SU-DHL-6 (cell line): ENCODE results near the gene ALDH1L2.

Experiments used
- H2AFZ ChIP-seq: fragments of 200-600 bp; sonication (generic); 2 replicates; pipeline ENCODE4 v1.6.1; 2014; ENCODE audit warnings: low read depth, mild to moderate bottlenecking, moderate library complexity, mixed read lengths, antibody characterized with exemption, low read length; ENCODE audit not compliant: severe bottlenecking
- H3F3A ChIP-seq: fragments of 200-600 bp; shearing (Covaris generic); 2 replicates; pipeline ENCODE4 v1.6.0; 2016; ENCODE audit warnings: antibody characterized with exemption, mild to moderate bottlenecking; ENCODE audit not compliant: insufficient read depth
- H3K27ac ChIP-seq: fragments of 200-600 bp; sonication (generic); 2 replicates; pipeline ENCODE4 v1.5.1; 2016; ENCODE audit warnings: low read depth, mild to moderate bottlenecking, low read length, moderate library complexity, mixed read lengths
- H3K27me3 ChIP-seq: fragments of 200-600 bp; sonication (generic), shearing (Covaris generic); 2 replicates; pipeline ENCODE4 v1.6.0; 2014; ENCODE audit warnings: mild to moderate bottlenecking, low read length
- H3K36me3 ChIP-seq: fragments of 200-600 bp; sonication (generic); 2 replicates; pipeline ENCODE4 v1.6.1; 2014; ENCODE audit warnings: mild to moderate bottlenecking, low read length, mixed read lengths
- H3K4me2 ChIP-seq: fragments of 300-600, 200-600 bp; shearing (Covaris generic), sonication (generic); 2 replicates; pipeline ENCODE4 v1.6.0; 2014; ENCODE audit warnings: low read length, low read depth, mild to moderate bottlenecking; ENCODE audit not compliant: poor library complexity, severe bottlenecking
- H3K4me3 ChIP-seq: fragments of 200-600 bp; sonication (generic); 2 replicates; pipeline ENCODE4 v1.5.1; 2014; ENCODE audit warnings: antibody characterized with exemption, low read length, mild to moderate bottlenecking, mixed read lengths; ENCODE audit not compliant: insufficient read depth, poor library complexity, severe bottlenecking
- H3K79me2 ChIP-seq: fragments of 200-600 bp; sonication (generic); 2 replicates; pipeline ENCODE4 v1.6.1; 2014; ENCODE audit warnings: mild to moderate bottlenecking, low read length, moderate library complexity; ENCODE audit not compliant: insufficient read depth
- H3K9ac ChIP-seq: fragments of 200-600 bp; sonication (generic); 2 replicates; pipeline ENCODE4 v1.7.0; 2014; ENCODE audit warnings: mild to moderate bottlenecking, low read length
- H3K9me2 ChIP-seq: fragments of 200-600 bp; sonication (generic); replicated peaks from 2 replicates; pipeline ENCODE4 v1.6.1; 2014; ENCODE audit warnings: low read length; ENCODE audit not compliant: insufficient read depth
- H3K9me3 ChIP-seq: fragments of 200-600 bp; sonication (generic); 2 replicates; pipeline ENCODE4 v1.6.1; 2014; ENCODE audit warnings: low read length, mixed read lengths; ENCODE audit not compliant: insufficient read depth
- H4K20me1 ChIP-seq: fragments of 200-600 bp; sonication (generic); 2 replicates; pipeline ENCODE4 v1.6.1; 2014; ENCODE audit warnings: low read depth, mild to moderate bottlenecking, antibody characterized with exemption, low read length, moderate library complexity, mixed read lengths
- EZH2phosphoT487 ChIP-seq: fragments of 200-600 bp; sonication (generic), shearing (Covaris generic); conservative IDR thresholded peaks from 2 replicates; pipeline ENCODE4 v1.6.1; 2018; ENCODE audit warnings: mild to moderate bottlenecking, antibody characterized with exemption, low read length, moderate library complexity, mixed read lengths
- TF ChIP-seq, protein P1 (sequence below): fragments of 200-600 bp; sonication (generic); IDR thresholded peaks from one replicate; pipeline ENCODE4 v1.5.1; 2017; ENCODE audit warnings: antibody characterized with exemption, mild to moderate bottlenecking, low read length, moderate library complexity; ENCODE audit not compliant: insufficient read depth, poor library complexity, severe bottlenecking

Gene ALDH1L2

DNA sequence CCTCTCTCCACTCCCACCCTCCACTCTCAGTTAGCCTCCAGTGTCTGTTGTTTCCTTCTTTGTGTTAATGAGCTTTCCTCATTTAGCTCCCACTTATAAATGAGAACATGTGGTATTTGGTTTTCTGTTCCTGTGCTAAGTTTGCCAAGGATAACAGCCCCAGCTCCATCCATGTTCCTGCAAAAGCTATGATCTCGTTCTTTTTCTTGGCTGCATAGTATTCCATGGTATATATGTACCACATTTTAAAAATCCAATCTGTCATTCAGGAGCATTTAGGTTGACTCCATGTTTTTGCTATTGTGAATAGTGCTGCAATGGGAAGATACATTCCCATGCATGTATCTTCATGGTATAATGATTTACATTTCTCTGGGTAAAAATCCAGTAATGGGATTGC is 20.5 kb upstream of the ALDH1L2 start:
- no peak overlapping the region for H3K4me3 ChIP-seq
- no peaks in the 10 kb centered on the region for H3K36me3 ChIP-seq
- H2AFZ ChIP-seq = no peak overlapping the region
- peaks cover 21% of the 10 kb centered on the region for H3K79me2 ChIP-seq
- H3F3A ChIP-seq = peaks cover 12% of the 10 kb centered on the region
- peaks cover 4% of the 10 kb centered on the region; the same call in 1 of the 2 replicates for H3K9me3 ChIP-seq
- no peak overlapping the region for H3K4me2 ChIP-seq
- H3K9me2 ChIP-seq = no peaks in the 10 kb centered on the region
- no peaks in the 10 kb centered on the region for H3K27me3 ChIP-seq
- TF ChIP-seq, protein P1, sequence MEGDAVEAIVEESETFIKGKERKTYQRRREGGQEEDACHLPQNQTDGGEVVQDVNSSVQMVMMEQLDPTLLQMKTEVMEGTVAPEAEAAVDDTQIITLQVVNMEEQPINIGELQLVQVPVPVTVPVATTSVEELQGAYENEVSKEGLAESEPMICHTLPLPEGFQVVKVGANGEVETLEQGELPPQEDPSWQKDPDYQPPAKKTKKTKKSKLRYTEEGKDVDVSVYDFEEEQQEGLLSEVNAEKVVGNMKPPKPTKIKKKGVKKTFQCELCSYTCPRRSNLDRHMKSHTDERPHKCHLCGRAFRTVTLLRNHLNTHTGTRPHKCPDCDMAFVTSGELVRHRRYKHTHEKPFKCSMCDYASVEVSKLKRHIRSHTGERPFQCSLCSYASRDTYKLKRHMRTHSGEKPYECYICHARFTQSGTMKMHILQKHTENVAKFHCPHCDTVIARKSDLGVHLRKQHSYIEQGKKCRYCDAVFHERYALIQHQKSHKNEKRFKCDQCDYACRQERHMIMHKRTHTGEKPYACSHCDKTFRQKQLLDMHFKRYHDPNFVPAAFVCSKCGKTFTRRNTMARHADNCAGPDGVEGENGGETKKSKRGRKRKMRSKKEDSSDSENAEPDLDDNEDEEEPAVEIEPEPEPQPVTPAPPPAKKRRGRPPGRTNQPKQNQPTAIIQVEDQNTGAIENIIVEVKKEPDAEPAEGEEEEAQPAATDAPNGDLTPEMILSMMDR = no peak
- no peak for TF ChIP-seq EZH2phosphoT487
- no peak overlapping the region for H3K27ac ChIP-seq
- H4K20me1 ChIP-seq = no peaks in the 10 kb centered on the region; the same call in 1 of the 2 replicates
- H3K9ac ChIP-seq = no peak overlapping the region

DNA sequence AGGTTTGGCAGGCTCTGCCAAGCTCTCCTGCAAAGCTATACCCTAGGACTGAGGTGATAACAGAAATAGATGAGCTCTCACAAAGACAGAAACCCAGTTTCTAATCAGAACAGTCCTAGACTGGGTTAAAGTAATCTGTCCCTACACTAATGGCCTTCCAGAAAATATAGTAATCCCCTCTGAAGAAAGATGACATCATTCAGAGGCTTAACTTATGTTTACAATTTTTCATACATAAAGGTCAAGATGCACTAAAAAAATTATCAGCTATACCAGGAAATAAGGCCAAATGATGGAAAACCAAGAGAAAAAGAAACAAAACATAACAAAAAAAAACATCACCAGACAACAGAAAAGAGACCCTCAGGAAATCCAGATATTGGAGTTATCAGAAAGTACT is 18.4 kb upstream of the ALDH1L2 start:
- H4K20me1 ChIP-seq = no peaks in the 10 kb centered on the region
- H3K79me2 ChIP-seq = no peaks in the 10 kb centered on the region
- peaks cover 4% of the 10 kb centered on the region; the same call in 1 of the 2 replicates for H3K9me3 ChIP-seq
- no peak overlapping the region for H2AFZ ChIP-seq
- H3F3A ChIP-seq = no peaks in the 10 kb centered on the region
- no peaks in the 10 kb centered on the region for H3K36me3 ChIP-seq
- H3K9ac ChIP-seq = no peak overlapping the region
- H3K27me3 ChIP-seq = no peaks in the 10 kb centered on the region
- H3K4me2 ChIP-seq = no peak overlapping the region
- no peaks in the 10 kb centered on the region for H3K9me2 ChIP-seq
- H3K27ac ChIP-seq = no peak overlapping the region
- no peak overlapping the region for H3K4me3 ChIP-seq
- TF ChIP-seq, protein P1 = no peak
- TF ChIP-seq EZH2phosphoT487 = no peak

DNA sequence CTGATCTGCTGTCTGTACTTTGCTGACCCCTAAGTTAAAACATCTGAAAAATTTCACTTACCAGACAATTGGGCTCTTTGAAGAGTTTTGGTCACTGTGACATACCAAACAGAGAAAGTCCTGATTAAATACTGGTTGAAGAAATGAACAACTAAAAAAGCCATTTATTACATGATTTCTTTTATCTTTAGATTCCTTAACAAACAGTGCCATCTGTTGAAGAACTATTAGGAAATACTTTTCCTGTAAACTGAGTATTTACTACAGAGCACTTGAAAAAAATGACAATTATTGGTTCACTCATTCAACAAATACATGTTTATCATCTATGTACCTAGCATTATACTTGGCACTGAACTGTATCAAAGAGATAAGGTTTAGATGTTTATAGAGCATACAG is 16.7 kb upstream of the ALDH1L2 start:
- H2AFZ ChIP-seq = no peak overlapping the region
- no peaks in the 10 kb centered on the region for H3K79me2 ChIP-seq
- no peaks in the 10 kb centered on the region for H3K27me3 ChIP-seq
- no peaks in the 10 kb centered on the region for H4K20me1 ChIP-seq
- H3K4me3 ChIP-seq = no peak overlapping the region
- no peak overlapping the region for H3K9ac ChIP-seq
- no peaks in the 10 kb centered on the region for H3F3A ChIP-seq
- TF ChIP-seq, protein P1 = no peak
- TF ChIP-seq EZH2phosphoT487 = no peak
- no peaks in the 10 kb centered on the region for H3K36me3 ChIP-seq
- peaks cover 4% of the 10 kb centered on the region; the same call in 1 of the 2 replicates for H3K9me3 ChIP-seq
- H3K27ac ChIP-seq = no peak overlapping the region
- no peak overlapping the region for H3K4me2 ChIP-seq
- no peaks in the 10 kb centered on the region for H3K9me2 ChIP-seq
